CD4-positive, alpha-beta T cell treated with Interleukin-2 at 100 ng/mL for 4 hours (primary cell): ENCODE results near the gene RBM6.
"Not testable (repeated sequence)": the region's sequence is repeated elsewhere in the genome, so short reads cannot be mapped to it uniquely, and the experiment has no call there.

ENCODE experiments used
- DNase-seq: peaks from one replicate; pipeline ENCODE4 v3.0.0-alpha.2; 2020; ENCODE audit warnings: low spot score

Gene RBM6, protein sequence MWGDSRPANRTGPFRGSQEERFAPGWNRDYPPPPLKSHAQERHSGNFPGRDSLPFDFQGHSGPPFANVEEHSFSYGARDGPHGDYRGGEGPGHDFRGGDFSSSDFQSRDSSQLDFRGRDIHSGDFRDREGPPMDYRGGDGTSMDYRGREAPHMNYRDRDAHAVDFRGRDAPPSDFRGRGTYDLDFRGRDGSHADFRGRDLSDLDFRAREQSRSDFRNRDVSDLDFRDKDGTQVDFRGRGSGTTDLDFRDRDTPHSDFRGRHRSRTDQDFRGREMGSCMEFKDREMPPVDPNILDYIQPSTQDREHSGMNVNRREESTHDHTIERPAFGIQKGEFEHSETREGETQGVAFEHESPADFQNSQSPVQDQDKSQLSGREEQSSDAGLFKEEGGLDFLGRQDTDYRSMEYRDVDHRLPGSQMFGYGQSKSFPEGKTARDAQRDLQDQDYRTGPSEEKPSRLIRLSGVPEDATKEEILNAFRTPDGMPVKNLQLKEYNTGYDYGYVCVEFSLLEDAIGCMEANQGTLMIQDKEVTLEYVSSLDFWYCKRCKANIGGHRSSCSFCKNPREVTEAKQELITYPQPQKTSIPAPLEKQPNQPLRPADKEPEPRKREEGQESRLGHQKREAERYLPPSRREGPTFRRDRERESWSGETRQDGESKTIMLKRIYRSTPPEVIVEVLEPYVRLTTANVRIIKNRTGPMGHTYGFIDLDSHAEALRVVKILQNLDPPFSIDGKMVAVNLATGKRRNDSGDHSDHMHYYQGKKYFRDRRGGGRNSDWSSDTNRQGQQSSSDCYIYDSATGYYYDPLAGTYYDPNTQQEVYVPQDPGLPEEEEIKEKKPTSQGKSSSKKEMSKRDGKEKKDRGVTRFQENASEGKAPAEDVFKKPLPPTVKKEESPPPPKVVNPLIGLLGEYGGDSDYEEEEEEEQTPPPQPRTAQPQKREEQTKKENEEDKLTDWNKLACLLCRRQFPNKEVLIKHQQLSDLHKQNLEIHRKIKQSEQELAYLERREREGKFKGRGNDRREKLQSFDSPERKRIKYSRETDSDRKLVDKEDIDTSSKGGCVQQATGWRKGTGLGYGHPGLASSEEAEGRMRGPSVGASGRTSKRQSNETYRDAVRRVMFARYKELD

DNA sequence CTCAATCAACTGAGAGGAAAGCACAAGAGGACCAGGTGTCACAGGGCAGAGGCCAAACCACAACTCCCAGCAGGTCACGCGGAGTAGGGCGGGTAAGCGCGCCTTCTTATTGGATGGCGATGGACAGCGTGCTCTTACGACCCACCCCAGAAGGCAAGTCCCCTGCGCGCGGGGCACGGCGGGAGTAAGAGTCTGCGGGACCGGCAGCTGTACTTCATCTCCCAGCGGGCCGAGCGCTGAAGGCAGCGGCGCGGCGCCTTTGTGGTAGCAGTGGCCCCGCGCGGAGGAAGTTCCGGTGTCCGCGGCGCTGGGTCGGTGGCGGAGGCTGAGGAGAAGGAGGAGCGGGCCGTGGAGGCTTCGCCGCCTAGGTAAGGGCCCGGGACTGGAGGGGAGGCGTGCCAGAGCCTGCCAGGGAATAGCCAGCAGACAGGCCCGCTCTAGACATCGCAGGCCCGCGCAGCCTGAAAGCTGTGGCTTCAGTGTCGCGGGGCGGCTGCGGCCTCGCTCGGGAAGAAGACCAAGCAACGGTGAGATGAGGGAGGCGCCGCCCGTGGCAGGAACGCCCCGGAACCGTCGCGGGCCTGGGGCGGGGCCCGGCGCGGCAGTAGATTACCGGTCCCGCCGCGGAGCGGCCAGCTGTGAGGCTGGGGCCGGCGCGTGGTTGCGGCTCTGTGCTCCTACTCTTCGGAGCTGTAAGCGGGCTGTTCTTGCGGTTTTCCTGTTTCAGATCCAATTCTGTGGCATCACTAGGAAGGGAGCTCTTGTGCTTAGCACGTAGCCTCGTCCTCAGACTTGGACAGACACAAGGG lies at the start of gene RBM6:
Gene RBM6, plus strand, starts transcription at position 293 of the 809 bp plus-strand sequence. CDS start 22,492 bp downstream, outside the sequence.
- DNase-seq: peak; percentile 94

DNA sequence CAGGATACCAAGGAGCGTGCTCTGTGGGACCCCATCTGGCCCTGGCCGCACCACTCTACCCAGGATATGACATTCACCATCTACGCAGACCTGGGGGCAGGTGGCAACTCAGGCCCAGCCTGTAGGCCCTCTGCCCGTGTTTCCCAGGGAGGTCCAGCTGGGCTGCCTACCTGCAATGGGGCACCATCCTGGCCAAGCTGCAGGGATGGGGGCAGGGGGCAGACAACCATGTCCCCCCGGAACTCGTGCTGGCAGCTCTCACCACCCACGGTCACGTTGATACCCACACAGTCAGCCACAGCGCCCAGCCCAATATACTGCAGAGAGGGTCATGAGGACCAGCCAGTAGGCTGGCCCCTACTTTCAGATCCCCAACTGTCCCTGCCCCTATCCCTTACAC lies 44.2 kb upstream of the RBM6 start:
- no peak for DNase-seq

DNA sequence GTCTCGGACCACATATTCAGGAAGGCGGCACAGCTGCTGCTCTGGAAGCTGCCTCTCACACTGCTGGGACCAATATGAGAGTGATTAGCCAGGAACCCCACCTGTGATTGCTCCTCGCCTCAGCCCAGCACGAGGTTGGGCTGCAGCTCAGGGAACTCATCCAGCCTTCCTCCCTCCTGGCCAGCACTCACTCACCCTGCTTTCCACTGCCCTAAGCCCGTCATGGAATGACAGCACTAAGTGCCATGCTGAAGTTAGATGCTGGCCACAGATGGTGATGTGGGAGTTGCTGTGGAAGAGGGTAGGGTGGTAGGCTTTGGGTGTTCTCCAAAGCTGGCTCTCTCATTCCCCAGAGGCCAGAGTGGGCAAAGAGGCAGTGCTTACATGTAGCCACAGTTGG lies 43.6 kb upstream of the RBM6 start:
- no peak for DNase-seq

DNA sequence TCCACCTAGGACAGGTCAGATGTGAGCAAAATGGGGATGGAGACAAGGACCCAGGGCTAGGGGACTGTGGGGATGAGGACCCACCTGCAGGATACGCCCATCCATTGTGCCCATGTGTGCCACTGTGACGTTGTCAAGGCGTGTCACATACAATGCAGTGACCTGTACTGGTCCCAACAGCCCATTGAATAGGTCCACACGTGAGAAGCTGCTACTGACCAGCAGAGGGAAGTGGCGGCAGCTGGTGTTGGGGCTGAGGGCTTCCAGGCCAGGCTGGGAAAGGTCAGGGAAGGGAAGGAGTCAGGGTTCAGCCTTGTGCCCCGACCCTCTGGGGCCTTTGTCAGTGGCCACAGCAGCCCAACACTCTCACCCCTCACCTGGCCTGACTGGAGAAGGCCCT lies 41.0 kb upstream of the RBM6 start:
- no peak for DNase-seq

DNA sequence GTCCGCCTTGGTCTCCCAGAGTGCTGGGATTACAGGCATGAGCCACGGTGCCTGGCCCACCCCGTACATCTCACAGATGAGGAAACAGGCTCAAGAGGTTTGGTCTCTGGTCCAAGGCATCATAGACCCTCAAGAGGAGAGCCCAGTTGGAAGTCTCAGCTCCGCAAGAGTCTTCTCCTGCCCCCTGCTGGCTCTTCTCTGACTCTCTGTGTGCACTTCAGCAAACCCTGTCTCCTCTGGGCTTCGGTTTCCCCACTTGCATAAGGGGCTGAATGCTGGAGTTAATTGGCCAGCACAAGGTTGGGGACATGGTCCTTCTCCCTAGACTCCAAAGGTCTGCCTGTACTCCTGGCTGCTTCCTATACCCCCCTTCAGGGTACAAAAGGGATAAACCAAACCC lies 40.1 kb upstream of the RBM6 start:
- DNase-seq: no peak

DNA sequence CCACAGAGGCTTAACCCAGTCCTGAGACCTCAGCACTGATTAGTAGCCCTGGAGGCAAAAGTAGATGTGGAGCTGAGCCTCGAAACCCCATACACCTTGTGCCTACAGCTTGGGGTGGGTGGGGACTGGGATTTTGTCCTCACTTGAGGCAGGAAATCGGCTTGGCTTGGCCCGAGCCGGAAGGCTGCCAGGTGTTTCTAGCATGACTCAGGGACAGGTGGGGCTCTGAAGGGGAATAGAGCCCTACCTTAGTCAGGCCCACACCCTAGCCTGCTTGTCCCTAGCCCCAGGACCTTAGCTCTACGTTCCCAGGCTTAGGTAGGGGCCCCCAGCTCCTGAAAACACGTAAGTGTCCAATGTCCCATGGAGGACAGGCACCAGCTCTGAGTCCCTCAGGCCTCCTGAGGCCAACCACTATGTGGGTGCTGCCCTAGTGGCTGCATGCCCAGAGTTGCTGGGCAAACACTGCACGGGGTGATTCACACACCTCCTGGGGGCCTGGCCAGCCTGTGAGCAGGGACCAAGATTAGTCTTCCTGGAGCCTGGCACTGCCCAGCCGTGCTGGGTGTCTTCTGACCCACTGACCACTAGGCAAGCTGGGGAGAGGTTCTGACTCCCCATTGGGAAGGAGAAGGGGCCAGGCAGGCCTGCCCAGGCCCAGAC lies 39.3 kb upstream of the RBM6 start:
- DNase-seq: no peak

DNA sequence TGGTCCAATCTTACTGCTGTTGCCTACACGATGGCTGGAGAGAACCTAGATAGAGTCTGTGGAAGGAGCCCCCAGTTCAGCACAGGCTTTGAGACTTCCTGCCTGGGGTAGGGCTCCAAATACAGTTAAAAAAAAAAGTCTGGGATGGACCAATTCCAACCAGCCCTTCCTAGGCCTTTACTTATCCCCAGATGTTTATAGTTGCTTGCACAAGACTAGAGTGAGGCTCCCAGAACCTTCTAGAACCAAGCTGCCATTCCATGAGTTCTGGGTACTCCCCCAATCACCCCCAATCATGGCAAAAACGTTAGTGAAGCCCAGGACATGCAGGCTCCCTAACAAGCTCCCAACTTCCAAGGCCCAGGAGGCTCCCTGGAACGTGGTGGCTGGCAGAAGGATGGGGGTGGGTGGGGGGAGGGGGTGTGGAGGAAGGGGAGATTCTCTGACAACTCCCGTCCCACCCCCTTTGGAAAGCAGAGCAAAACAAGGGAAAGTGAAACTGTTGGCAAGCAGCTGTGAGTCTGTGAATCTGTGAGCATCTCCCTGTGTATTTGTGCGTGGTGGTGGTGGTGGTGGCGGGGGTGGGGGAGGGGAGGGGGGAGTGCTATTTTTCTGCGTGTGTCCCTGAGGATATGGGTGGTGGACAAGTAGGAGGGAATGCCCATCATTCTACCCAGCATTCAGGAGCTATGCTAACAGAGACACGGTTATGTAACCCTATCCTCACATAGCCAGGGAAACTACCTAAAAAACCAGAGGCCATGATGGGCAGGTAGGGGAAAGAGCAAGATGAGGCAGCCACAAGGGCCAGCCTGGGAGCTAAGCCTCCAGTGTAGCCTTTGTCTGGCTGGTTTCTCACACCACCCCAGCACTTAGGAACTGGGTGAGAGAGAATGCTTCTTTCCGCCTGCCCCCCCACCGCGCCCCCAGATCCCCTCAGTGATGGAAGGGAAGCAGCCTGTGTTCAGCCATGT lies 38.3 kb upstream of the RBM6 start:
- DNase-seq: no peak

DNA sequence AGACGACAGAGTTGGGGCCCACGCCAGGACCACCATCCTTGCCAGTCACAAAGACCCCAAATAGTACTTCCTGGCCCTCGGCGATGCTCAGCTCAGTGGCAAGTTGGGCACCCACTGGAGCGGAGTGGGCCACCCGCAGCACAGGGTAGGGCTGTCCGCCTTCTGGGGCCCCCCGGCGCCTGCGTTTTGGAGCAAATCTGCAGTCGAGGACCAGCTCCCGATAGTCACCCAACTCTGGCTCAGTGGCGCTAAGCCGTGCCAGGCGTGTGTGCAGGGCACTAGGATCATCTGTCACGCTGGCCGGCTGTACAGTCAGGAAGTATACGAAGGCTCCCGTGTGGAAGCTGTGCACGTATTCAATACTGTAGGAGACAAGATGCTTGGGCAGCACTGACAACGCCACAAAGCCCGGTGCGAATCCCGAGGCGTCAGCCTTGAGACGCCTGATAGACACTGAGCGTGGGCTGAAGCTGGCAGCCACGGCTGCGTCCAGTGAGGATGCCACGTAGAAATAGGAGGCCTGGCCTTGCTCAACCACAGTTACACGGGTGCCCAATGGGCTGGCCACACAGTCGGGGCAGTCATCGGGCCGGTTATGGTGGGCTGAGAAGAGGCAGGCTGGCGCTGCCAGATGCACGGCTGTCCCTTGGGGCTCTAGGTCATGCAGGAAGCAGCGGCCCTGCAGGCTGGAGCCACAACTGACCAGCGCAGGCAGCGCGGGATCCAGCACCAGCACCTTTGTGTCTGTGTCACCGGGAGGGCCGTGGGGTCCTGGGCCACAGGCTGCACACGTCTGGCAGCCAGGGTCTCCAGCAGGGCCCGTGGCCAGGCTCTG lies 37.2 kb upstream of the RBM6 start:
- no peak for DNase-seq

DNA sequence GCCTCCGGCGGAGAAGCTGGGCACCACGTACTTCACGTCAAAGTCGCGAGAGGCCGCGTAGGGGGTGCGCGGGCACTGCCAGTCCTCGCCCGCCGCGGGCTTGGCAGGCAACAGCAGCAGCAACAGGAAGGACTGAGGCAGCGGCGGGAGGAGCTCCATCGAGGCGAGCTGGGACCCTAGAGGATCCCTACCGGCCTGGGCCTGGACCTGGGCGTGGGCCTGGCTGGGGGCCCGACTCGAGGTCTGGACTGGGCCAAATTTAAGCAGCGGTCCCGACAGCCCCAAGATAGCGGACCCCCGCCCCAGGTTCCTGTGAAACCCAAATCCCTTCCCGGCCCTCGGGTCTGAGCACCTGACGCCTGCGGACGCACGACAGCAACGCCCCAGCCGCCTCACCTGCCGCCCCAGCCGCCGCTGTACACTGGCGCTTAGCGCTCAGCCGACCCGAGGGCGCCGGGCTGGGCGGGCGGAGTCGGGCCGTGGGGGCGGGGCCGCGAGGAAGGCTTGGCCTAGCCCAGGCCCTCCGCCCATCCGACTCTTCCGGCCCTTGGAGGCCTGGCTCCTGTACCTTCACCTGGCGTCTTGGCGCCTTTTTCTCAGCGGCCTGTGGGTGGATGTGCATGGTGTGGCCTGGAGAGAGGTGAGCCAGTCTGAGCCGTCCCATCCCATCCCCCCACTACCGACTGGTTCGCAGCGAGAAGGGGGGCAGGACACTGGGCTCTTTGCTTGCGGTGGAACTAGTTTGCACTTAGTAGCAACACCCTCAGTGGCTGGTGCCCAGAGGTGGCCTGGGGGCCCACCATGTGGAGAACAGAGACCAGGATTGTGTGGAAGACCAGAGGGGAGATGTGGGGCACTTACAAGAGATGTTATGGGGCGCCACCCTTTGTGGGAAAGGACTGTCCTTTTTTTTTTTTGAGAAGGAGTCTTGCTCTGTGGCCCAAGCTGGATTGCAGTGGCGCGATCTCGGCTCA lies 36.2 kb upstream of the RBM6 start, which contains the start of gene MST1R:
Gene MST1R, minus strand, starts transcription at position 423 of the 974 bp plus-strand sequence. Its CDS starts 264 bp downstream, at position 159.
- DNase-seq: peak; percentile 81

DNA sequence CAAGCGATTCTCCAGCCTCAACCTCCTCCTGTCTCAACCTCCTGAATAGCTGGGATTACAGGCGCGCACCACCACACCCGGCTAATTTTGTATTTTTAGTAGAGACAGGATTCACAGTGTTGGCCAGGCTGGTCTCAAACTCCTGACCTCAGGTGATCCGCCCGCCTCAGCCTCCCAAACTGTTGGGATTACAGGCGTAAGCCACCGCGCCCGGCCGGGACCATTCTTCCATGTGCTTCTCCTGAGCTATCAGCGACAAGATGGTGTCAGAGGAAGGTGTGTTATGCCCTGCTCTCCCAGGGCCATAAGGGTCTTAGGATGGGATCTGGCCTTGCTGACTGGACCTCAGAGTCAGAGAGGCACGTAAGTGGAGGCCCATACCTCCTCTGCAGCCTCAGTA lies 35.5 kb upstream of the RBM6 start:
- DNase-seq: not testable (repeated sequence)

DNA sequence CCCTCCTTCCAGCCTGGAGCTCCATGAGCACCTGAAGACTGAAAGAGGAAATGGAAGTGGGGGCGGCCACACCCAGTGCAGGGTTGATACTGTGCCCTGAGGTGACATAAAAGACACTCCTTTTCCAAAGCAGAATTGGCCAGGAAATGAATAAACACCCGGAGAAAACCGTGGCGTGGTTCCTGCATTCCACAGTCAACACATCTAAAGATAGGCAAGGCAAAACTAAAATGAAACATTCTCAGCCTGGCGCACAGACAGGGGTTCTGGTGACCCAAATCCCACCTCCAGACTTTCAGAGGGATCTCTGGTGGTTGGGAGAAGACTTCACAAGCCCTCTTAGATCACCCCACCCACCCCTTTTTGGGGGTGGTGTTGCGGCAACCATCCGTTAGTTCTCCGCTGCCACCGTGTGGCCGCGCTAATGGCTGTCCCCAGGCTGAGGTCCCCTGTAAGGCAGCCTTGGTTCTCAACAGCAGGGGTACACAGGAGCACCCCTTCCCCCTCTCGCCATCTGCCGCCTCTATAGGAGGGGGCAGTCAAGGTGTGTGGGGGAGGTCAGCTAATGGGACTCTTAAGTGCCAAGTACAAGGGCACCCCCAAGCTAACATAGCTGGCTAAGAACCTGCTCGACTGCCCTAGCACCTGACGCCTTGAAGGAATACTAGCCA lies 33.7 kb upstream of the RBM6 start:
- DNase-seq: peak; percentile 40

DNA sequence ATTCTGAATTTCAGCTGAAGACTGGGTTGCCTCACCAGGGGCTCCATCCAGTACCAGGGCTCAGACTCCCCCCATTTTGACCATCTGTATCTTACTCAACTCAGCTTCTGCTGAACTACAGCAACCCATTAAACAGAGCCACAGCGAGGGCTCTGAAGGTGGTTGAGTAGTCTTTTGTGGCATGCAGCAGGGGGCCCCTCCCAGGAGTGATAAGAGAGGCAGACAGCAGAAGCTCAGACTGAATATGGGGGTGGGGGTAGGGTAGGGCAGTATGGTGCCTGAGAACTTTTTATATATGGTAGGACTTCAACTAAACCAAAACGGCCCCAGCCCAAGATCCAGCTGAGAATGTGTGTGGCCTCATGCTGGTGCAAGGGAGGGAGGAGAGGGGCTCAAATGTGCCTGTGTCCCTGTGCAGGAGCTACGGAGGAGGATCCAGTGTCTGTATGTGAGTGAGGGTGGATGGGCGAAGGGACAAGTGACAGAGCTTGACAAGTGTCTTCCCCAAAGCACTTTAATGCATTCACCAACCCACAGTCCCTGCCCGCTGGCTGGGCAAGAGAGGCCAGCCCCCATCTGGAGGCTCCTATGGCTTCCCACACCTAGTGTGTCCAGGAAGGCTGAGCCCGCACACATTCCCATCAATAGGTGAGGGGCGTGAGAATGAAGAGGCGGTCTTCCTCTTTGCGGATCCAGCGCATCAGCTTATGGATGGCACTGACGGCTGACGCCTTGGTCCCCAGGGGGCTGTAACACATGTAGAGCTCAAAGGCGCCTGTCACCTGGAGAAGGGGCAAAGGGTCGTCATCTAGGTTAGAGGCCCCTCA lies 31.4 kb upstream of the RBM6 start:
- no peak for DNase-seq

DNA sequence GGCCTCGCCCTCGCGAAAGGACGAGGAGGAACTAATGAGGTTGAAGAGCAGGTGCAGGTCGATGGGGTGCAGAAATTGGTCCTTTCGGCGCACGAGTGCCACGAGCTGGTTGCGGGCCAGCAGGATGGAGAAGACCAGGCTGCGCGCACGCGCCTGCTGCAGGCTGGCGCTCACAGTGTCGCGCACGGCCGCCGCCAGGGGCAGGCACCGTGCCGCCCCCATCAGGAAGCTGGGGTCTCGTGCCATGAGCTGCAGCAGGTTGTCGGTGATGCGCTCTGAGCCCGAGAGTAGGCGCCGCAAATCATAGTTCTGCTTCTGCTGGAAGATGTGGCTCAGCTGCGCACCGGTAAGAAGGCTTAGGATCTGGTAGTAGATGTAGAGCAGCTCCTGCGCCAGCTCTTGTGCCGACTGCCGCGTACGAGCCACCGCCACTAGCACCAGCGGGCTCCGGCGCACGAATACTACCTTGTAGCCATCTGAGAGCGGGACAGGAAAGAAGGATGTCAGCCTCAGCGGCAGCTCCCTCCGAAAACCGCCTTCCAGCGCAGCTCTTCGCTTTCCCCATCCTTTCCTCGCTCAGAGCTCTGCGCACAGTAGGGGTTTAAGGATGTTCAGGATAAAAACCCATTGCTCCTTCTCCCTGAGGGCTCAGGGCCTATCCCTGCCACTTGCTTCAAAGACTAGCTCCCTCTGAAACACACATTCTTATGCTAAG lies 29.4 kb upstream of the RBM6 start:
- DNase-seq: no peak

DNA sequence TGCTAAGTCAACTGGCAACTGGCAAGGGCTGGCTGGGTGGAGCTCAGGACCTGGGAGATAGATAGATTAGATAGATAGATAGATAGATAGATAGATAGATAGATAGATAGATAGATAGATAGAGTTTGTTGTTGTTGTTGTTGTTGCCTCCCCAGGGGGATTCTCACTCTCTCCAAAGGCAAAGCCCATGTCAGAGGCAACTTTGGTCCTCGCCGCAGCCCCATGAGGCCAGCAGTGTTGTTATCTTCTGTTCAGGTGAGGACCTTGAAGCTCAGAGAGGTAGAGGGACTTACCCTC lies 28.9 kb upstream of the RBM6 start:
- no peak for DNase-seq

DNA sequence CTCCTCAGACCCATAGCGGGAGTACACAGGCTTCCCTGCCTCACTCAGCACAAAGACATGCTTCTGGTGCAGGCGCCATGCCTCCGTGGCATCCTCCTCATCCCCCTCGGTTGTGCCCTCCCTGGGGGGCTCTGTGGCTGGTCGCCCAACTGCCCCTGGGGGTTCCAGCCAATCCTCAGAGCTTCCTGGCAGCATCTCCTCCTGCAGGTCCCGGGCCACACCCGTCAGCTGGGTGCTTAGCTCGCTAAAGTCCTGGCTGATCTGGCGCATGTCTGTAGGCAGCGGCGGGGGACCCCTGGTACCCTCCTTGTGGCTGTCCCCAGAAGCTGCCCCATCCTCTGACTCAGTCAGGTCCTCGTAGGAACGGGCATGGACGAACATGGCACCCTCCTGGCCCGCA lies 28.3 kb upstream of the RBM6 start:
- no peak for DNase-seq

DNA sequence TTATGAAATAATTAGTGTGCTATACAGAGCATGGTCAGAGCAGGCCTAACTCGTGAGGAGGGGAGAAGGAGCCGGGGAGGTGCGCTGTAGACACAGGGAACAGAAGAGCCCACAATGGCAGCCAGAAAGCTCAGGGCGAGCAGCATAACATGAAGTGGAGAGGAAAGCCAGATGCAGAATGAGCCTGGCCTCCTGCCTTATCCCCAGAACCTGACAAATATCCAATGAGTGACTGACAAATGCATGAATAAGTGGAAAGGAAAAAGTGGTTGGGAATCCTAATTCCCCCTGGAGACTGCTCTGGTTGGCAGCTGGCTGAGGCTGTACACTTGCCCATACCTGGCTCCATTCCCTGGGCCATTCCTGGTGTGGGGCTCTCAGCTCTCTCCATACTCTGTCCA lies 27.1 kb upstream of the RBM6 start:
- DNase-seq: no peak
